OCI-LY1 (cell line): Measurements from ENCODE around the gene FBXO34.

ENCODE experiments used
- H2AFZ ChIP-seq: fragments of 200-600 bp; sonication (generic), shearing (Covaris generic); 2 replicates; pipeline ENCODE4 v1.6.0; 2014; ENCODE audit warnings: antibody characterized with exemption, mild to moderate bottlenecking, low read length
- H3F3A ChIP-seq: fragments of 200-600 bp; sonication (generic), shearing (Covaris generic); 2 replicates; pipeline ENCODE4 v1.6.0; 2014; ENCODE audit warnings: mild to moderate bottlenecking, antibody characterized with exemption, low read length, moderate library complexity; ENCODE audit not compliant: insufficient read depth
- H3K27ac ChIP-seq: fragments of 200-600 bp; sonication (generic); 2 replicates; pipeline ENCODE4 v1.5.1; 2014; ENCODE audit warnings: low read length, mixed run types, mild to moderate bottlenecking, low read depth; ENCODE audit not compliant: poor library complexity, severe bottlenecking
- H3K27me3 ChIP-seq: fragments of 200-600 bp; sonication (generic); 2 replicates; pipeline ENCODE4 v1.6.0; 2014; ENCODE audit warnings: antibody characterized with exemption, mild to moderate bottlenecking, low read length, moderate library complexity; ENCODE audit not compliant: insufficient read depth
- H3K36me3 ChIP-seq: fragments of 200-600 bp; sonication (generic); 2 replicates; pipeline ENCODE4 v1.6.1; 2014; ENCODE audit warnings: mild to moderate bottlenecking, antibody characterized with exemption, low read length, moderate library complexity, mixed read lengths; ENCODE audit not compliant: insufficient read depth
- H3K4me1 ChIP-seq: fragments of 200-600 bp; sonication (generic); 2 replicates; pipeline ENCODE4 v1.5.1; 2014; ENCODE audit warnings: mild to moderate bottlenecking, low read length, moderate library complexity; ENCODE audit not compliant: insufficient read depth, severe bottlenecking
- H3K4me2 ChIP-seq: fragments of 200-600 bp; sonication (generic), shearing (Covaris generic); 2 replicates; pipeline ENCODE4 v1.6.1; 2014; ENCODE audit warnings: low read length
- H3K4me3 ChIP-seq: fragments of 200-600 bp; sonication (generic); 2 replicates; pipeline ENCODE4 v1.5.1; 2014; ENCODE audit warnings: low read length, low read depth, mild to moderate bottlenecking, mixed read lengths; ENCODE audit not compliant: poor library complexity, severe bottlenecking
- H3K79me2 ChIP-seq: fragments of 200-600 bp; shearing (Covaris generic); 2 replicates; pipeline ENCODE4 v1.6.1; 2016; ENCODE audit warnings: mixed run types, low read length, mixed read lengths; ENCODE audit not compliant: insufficient read depth
- H3K9ac ChIP-seq: fragments of 200-600 bp; sonication (generic), shearing (Covaris generic); 2 replicates; pipeline ENCODE4 v1.6.1; 2014; ENCODE audit warnings: mild to moderate bottlenecking, low read length, mixed read lengths
- H3K9me2 ChIP-seq: fragments of 200-600 bp; sonication (generic), shearing (Covaris generic); 2 replicates; pipeline ENCODE4 v1.6.1; 2014; ENCODE audit warnings: low read depth, mild to moderate bottlenecking, low read length, mixed read lengths
- H3K9me3 ChIP-seq: fragments of 200-600 bp; shearing (Covaris generic); 2 replicates; pipeline ENCODE4 v1.6.1; 2014; ENCODE audit warnings: low read length, mixed read lengths
- H4K20me1 ChIP-seq: fragments of 200-600 bp; sonication (generic), shearing (Covaris generic); 2 replicates; pipeline ENCODE4 v1.6.0; 2016; ENCODE audit warnings: mild to moderate bottlenecking, low read length; ENCODE audit not compliant: insufficient read depth
- EZH2 ChIP-seq: fragments of 200-600 bp; sonication (generic), shearing (Covaris generic); IDR thresholded peaks from 2 replicates; pipeline ENCODE4 v1.8.0; 2017; ENCODE audit warnings: borderline replicate concordance, mixed run types, mild to moderate bottlenecking, antibody characterized with exemption, low read length, moderate library complexity, mixed read lengths
- TF ChIP-seq, protein P1 (sequence below): fragments of 200-600 bp; sonication (generic), shearing (Covaris generic); IDR thresholded peaks from 2 replicates; pipeline ENCODE4 v1.5.1; 2017; ENCODE audit warnings: mild to moderate bottlenecking, antibody characterized with exemption, low read length, moderate library complexity, mixed read lengths

FBXO34 gene

GRCh38 chr14:55254581-55254980 lies 16.6 kb upstream of the FBXO34 start:
- no peaks in the 10 kb centered on the region for H3K27me3 ChIP-seq
- H3K9me2 ChIP-seq: no peaks in the 10 kb centered on the region
- no peak overlapping the region for H3K4me3 ChIP-seq
- TF ChIP-seq EZH2: no peak
- TF ChIP-seq, protein P1, sequence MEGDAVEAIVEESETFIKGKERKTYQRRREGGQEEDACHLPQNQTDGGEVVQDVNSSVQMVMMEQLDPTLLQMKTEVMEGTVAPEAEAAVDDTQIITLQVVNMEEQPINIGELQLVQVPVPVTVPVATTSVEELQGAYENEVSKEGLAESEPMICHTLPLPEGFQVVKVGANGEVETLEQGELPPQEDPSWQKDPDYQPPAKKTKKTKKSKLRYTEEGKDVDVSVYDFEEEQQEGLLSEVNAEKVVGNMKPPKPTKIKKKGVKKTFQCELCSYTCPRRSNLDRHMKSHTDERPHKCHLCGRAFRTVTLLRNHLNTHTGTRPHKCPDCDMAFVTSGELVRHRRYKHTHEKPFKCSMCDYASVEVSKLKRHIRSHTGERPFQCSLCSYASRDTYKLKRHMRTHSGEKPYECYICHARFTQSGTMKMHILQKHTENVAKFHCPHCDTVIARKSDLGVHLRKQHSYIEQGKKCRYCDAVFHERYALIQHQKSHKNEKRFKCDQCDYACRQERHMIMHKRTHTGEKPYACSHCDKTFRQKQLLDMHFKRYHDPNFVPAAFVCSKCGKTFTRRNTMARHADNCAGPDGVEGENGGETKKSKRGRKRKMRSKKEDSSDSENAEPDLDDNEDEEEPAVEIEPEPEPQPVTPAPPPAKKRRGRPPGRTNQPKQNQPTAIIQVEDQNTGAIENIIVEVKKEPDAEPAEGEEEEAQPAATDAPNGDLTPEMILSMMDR: no peak
- H2AFZ ChIP-seq: no peak overlapping the region
- no peaks in the 10 kb centered on the region for H3K79me2 ChIP-seq
- H3K27ac ChIP-seq: no peak overlapping the region
- H3K4me2 ChIP-seq: no peak overlapping the region
- H3K36me3 ChIP-seq: no peaks in the 10 kb centered on the region
- H3K9me3 ChIP-seq: no peaks in the 10 kb centered on the region
- H3K9ac ChIP-seq: no peak overlapping the region
- H4K20me1 ChIP-seq: no peaks in the 10 kb centered on the region
- no peaks in the 10 kb centered on the region for H3F3A ChIP-seq
- no peaks in the 10 kb centered on the region for H3K4me1 ChIP-seq

- Histone ChIP-seq H3K9me3 (no peaks in the 10 kb centered on the region), H3K27me3 (no peaks in the 10 kb centered on the region), H3K4me2 (no peak overlapping the region), H3K36me3 (no peaks in the 10 kb centered on the region), H3K9me2 (no peaks in the 10 kb centered on the region), H3F3A (no peaks in the 10 kb centered on the region), H3K27ac (no peak overlapping the region), H2AFZ (no peak overlapping the region), H4K20me1 (no peaks in the 10 kb centered on the region), H3K9ac (no peak overlapping the region), H3K4me1 (no peaks in the 10 kb centered on the region), H3K4me3 (no peak overlapping the region), H3K79me2 (no peaks in the 10 kb centered on the region)
- no peak for TF ChIP-seq EZH2
- TF ChIP-seq, protein P1: no peak
Observed at GRCh38 chr14:55255979-55256378, 15.2 kb upstream of the FBXO34 start.

GRCh38 chr14:55256586-55256985 lies 14.6 kb upstream of the FBXO34 start:
- no peaks in the 10 kb centered on the region for H3F3A ChIP-seq
- no peaks in the 10 kb centered on the region for H3K9me3 ChIP-seq
- no peak overlapping the region for H3K27ac ChIP-seq
- H3K9ac ChIP-seq: no peak overlapping the region
- H3K4me3 ChIP-seq: no peak overlapping the region
- H4K20me1 ChIP-seq: no peaks in the 10 kb centered on the region
- H2AFZ ChIP-seq: no peak overlapping the region
- H3K27me3 ChIP-seq: no peaks in the 10 kb centered on the region
- no peak overlapping the region for H3K4me2 ChIP-seq
- H3K36me3 ChIP-seq: no peaks in the 10 kb centered on the region
- no peaks in the 10 kb centered on the region for H3K9me2 ChIP-seq
- H3K4me1 ChIP-seq: no peaks in the 10 kb centered on the region
- H3K79me2 ChIP-seq: no peaks in the 10 kb centered on the region
- TF ChIP-seq, protein P1: no peak
- no peak for TF ChIP-seq EZH2
